Liver (tissue), 3 donors: ENCODE results near the gene KISS1.

Experiments used
- JUND ChIP-seq, 2 donors: IDR thresholded peaks; 2 replicates each; pipeline ENCODE4 v1.6.1; 2016; ENCODE audit warnings: antibody characterized with exemption in 2 of 2
- TF ChIP-seq, protein P1 (sequence below): IDR thresholded peaks from 2 replicates; pipeline ENCODE4 v1.6.1; 2016; ENCODE audit warnings: antibody characterized with exemption
- TF ChIP-seq, protein P2 (sequence below): fragments of 150-350 bp; IDR thresholded peaks from 2 replicates; pipeline ENCODE4 v1.5.1; 2017; ENCODE audit warnings: improper control_type of control experiment, low read depth, low read length; ENCODE audit not compliant: missing input control
- donor health status: healthy.
- donor health status: healthy.

DNA sequence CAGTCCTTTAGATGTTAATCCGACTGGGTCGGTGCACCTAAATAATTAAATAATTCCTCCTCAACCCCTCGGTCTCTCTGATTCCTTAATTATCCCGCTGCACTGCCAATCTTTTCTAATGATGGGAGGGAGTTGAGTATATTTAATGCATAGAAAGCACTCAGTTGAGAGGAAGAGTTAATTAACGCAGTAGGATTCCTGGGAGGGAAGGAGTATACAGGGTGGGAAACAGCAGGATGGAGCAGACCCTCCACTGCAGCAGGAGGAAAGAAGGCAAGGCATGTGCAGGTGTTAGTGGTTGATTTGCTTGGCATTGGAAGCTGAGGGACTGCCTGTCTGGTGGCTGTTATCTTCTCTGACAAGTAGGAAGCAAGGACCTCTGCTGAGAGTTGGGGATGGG is 20.2 kb downstream of the KISS1 start:
- TF ChIP-seq, protein P1, sequence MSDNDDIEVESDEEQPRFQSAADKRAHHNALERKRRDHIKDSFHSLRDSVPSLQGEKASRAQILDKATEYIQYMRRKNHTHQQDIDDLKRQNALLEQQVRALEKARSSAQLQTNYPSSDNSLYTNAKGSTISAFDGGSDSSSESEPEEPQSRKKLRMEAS, result no peak
- TF ChIP-seq, protein P2, sequence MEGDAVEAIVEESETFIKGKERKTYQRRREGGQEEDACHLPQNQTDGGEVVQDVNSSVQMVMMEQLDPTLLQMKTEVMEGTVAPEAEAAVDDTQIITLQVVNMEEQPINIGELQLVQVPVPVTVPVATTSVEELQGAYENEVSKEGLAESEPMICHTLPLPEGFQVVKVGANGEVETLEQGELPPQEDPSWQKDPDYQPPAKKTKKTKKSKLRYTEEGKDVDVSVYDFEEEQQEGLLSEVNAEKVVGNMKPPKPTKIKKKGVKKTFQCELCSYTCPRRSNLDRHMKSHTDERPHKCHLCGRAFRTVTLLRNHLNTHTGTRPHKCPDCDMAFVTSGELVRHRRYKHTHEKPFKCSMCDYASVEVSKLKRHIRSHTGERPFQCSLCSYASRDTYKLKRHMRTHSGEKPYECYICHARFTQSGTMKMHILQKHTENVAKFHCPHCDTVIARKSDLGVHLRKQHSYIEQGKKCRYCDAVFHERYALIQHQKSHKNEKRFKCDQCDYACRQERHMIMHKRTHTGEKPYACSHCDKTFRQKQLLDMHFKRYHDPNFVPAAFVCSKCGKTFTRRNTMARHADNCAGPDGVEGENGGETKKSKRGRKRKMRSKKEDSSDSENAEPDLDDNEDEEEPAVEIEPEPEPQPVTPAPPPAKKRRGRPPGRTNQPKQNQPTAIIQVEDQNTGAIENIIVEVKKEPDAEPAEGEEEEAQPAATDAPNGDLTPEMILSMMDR, result no peak
- TF ChIP-seq JUND (IDR thresholded peaks at IDR 0.05), result no peak
